GM12878 (cell line): ENCODE measurements around the gene VPS25.
"Not testable (repeated sequence)": the region's sequence is repeated elsewhere in the genome, so short reads cannot be mapped to it uniquely, and the experiment has no call there.

ENCODE experiments used
- CHD1 ChIP-seq: IDR thresholded peaks from 2 replicates; pipeline ENCODE4 v1.6.1; 2012; ENCODE audit warnings: low read depth, low read length, improper control_type of control experiment
- CTCF ChIP-seq, 3 experiments: IDR thresholded peaks in 2 of 3; conservative IDR thresholded peaks in 1 of 3; 2 replicates each; pipeline ENCODE4 v1.5.1; 2011; ENCODE audit warnings: low read depth in 3 of 3, low read length in 3 of 3, mild to moderate bottlenecking in 3 of 3, control low read depth in 2 of 3, moderate library complexity in 2 of 3, inconsistent platforms in 1 of 3, mixed read lengths in 1 of 3; ENCODE audit not compliant: control insufficient read depth in 2 of 3, insufficient read depth in 1 of 3; ENCODE audit errors: extremely low read depth in 1 of 3
- RAD21 ChIP-seq: IDR thresholded peaks from 2 replicates; pipeline ENCODE4 v1.6.1; 2011; ENCODE audit warnings: mild to moderate bottlenecking, low read depth, low read length, moderate library complexity; ENCODE audit not compliant: insufficient read depth
- SRF ChIP-seq, 2 experiments: IDR thresholded peaks; 2 replicates each; pipeline ENCODE4 v1.6.1; 2011; ENCODE audit warnings: low read depth in 2 of 2, low read length in 2 of 2, mild to moderate bottlenecking in 1 of 2, moderate library complexity in 1 of 2

DNA sequence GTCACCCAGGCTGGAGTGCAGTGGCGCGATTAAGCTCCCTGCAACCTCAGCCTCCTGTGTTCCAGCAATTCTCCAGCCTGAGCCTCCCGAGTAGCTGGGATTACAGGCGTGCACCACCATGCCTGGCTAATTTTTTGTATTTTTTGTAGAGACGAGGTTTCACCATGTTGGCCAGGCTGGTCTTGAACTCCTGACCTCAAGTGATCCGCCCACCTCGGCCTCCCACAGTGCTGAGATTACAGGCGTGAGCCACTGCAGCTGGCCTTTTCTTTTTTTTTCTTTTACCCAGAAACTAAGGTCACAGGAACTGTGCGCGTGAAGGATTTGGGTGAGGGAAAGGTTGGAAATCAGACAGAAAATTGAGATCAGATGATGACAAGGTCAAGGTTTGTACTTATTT lies 3.3 kb upstream of the VPS25 start:
- not testable (repeated sequence) for TF ChIP-seq RAD21; SRF (IDR thresholded peaks at IDR 0.05; ENCODE audit: low read depth in 2 of 2, low read length in 2 of 2); CTCF (IDR thresholded peaks at IDR 0.05 in 2 of 3, conservative IDR thresholded peaks at IDR 0.05 in 1 of 3; ENCODE audit: control insufficient read depth in 2 of 3, extremely low read depth in 1 of 3, insufficient read depth in 1 of 3, low read depth in 3 of 3, low read length in 3 of 3); CHD1
